NCI-H69 (cell line): ENCODE measurements around the gene PDILT.

ENCODE experiments used
- DNase-seq: peaks from one replicate; lab custom pipeline; 2025; lab: John Stamatoyannopoulos, UW

The PDILT gene

DNA sequence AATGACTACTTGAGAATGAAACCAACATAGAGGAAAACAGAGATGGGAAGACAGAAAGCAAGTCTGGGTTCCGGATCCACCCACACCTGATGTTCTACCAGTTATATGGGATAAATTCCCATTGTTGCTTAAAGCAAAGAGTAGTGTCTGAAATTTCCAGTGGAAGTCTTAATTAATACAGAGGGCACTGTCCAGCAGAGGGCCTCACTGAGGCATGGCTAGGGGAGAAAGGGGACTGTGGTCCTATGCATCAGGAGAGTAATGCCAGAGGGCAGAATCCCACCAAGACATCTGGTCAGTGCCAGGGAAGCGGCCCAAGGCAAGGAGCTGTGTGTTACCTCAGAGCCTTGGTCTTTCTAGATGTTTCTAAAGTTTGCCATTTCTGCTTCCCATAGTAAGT, 44.5 kb downstream of the PDILT start:
- DNase-seq = no peak

DNA sequence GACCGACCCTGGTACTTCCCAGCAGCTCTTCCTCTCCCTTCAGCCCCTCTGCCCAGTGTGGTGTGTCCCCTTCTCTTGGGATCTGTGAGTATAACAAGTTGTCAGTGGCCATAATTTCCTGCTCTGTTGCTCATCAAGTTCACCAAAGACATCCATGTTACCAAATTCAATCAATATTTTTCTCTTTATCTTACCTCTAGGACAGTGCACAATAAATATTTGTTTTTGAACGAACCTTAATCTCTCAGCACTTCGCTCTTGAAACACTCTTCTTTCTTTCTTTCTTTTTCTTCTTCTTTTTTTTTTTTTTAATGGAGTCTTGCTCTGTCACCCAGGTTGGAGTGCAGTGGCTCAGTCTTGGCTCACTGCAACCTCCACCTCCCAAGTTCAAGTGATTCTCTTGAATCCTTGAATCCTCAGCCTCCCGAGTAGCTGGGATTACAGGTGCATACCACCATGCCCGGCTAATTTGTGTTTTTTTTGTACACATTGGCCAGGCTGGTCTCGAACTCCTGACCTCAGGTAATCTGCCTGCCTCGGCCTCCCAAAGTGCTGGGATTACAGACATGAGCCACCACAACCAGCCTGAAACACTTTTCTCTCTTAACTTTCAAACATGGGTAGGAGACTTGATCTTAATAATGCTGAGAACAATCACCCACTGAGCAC, 49.3 kb downstream of the PDILT start:
- DNase-seq = no peak

DNA sequence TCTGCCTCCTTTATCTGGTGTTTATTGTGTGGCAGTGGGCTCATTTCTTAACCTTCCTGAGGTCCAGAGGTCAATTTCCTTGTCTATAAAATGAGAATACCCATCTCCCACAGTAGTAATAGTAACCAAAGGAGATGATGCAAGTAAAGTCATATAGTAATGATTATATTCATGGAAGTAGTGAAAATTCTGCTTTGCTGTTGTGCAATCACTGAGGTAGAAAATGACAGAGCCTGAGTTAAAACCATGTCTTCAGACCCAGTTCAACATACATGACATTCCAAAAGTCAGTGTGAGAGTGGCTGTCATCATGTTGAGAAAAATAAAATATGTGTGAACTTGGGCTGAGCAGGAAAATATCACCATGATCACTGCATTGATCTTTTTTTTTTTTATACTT, 51.2 kb downstream of the PDILT start:
- no peak for DNase-seq

DNA sequence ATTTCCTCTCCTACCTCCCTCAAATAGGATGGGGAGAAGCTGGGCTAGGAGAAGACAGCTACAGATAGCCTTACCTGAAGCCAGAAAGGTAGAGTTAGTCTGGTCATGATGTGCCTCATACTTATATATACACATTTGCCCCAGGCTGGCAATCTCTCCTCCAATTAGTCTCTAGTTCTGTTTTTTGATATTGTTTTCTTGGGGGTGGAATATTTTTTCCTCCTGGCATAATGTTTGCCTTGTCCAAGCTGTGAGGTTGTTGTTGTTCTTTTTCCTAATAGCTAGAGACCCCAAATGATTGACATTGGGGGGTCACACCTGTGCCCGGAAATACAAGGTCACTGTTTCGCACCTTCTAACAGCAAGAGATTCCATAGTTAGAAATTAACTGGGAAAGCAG, 51.9 kb downstream of the PDILT start, which contains the start of gene UMOD:
Gene UMOD (minus strand): TSS at position 101 of the 400 bp plus-strand sequence. CDS start 1,978 bp downstream, outside the sequence.
- no peak for DNase-seq

DNA sequence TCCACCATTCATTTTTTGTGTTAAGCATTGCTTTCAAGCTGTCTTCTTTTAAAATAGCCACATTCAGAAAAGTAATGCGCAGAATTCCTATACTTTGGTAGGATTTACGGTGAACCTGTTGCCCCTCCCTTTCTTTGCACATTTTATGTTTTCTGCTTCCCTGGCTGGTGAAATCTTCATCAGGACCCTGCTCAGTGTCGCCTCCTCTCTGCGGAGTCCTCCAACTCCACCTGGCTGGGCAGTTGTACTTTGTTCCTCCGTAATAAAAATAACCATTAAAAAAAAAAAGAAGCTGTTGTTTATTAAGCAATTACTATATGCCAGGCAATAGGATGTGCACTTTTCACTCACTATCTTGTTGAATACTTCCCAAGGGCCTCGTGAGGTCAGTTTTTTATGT, 54.9 kb downstream of the PDILT start:
- no peak for DNase-seq

DNA sequence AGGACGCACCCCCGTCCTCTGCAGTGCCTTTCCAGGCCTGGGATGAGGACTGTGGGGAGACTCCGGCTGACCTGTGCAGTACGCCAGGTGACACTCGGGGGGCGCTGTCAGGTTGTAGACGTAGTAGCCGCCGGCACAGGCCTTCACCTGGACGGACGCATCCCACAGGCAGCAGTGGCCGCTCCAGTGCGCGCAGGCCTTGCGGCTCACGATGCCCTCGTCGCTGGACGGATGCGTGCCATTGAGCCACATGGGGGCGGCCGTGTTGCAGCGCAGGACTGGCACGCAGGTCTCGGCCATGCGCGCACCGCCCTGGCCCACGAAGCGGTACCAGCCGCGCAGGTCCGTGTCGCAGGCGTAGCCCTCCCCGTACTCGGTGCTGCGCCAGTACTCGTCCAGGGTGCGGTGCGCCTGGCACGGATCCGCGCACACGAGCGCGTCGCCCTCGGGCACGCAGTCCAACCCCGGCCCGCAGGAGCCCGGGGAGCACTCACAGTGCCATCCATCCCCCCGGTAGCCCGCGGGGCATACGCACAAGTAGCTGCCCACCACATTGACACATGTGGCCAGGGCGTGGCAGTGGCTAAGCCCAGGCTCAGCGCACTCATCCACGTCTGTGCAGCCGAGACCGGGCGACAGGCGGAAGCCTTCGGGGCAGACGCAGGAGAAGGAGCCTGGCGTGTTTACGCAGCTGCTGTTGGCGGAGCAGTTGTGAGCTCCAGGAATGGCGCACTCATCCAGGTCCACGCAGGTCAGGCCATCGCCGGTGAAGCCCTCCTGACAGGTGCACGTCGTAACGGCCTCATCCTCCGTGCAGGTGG, 56.0 kb downstream of the PDILT start:
- peak; percentile 45 for DNase-seq

DNA sequence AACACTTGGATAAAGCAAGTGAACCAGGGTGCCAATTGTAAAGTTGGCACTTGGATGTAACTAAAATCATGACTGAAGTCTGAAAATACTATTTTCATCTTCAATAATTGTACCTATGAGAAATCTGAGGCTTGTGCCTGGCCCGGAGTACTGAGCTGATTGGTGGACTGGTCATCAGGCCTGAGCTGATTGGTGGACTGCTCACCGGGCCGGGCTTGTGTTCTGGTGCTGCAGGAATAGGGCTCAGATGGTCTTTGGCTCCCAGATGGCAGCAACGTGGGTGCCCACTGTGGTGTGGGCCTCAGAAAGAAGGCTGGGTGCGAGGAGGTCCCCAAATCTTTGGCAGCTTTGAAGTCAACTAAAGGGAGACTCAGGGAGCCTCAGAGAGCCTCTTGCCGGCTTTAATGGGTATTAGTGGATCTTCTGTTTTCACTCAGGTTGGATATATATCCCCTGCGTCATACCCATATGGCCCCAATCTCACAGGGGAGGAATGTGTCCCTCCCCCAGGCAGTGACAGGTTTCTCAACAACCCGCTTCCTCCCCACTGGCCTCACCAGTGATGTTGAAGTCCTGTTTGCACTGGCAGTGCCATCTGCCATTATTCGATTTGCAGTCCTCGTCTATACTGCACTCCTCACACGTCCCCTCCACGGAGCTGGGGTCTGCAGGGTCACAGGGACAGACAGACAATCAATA, 56.7 kb downstream of the PDILT start:
- no peak for DNase-seq

DNA sequence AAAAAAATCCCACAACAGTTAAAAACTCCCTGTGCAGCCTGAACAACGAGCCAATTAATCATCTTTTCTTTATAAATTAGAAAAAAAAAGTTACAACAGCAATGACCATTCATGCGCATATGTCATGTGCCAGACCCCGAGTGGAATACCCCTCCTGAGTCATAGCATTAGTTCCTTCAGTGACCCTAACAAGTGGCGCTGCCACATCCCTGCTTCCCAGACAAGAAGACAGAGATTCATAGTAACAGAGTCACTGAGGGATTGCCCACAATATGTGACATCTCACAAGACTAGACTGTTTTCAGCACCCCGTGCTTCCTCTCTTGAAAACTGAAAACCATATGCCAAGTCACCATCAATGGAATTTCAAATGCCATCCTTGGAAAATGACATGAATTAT, 59.9 kb downstream of the PDILT start:
- DNase-seq = no peak

DNA sequence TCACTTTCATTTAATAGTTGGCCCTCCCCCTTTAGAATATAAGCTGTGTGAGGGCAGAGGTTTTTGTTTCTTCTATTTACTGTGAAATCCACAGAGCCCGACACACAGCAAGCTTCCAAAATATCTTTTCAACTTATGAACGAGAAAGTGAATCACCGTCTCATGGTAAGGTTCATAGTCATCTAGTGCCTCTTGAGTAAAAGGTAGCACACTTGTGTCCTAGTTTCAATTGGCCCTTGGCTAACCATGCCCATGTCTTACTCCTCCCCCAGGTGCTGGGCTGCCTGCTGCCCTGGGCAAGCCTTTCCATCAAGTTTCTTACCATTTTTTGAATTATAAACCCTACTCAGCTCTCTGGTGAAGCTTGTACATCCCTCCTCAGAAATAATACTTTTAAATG, 64.8 kb downstream of the PDILT start:
- DNase-seq = no peak

DNA sequence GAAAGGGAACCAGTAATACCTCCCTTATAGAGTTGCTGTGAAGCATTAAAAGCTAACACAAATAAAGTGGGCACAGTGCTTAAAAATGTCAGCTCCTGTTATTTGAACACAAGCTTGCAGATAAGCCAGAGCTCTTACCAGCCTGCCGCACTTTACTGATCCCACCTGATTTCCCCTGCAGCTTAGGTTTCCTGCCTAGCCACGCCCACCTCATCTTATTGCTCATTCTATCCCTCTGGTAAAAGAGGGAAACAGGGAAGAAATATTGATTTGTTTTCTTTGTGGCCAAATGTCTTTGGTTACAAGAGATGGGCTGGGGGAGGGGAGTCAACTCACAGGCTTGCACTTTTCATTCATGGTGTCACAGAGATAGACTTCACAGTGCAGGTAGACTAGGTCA, 67.6 kb downstream of the PDILT start:
- no peak for DNase-seq

DNA sequence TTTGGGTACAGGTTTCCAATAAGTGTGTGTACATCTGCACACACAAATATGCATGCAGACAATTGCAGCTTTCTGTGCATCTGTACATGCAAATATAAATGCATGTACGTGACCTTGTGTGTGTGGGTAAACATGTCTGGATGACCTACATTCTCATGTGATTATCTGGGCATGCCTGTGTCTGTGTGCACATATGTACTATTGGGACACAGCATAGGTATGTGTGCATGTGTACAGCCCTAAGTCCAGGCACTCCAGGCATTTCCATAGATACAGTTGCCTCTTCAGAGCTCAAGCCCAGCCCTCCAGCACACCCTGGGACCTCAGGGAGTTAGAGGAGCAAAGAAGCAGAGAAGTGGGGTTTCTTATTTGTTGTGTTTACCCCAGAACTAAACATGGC, 70.1 kb downstream of the PDILT start:
- DNase-seq = no peak

DNA sequence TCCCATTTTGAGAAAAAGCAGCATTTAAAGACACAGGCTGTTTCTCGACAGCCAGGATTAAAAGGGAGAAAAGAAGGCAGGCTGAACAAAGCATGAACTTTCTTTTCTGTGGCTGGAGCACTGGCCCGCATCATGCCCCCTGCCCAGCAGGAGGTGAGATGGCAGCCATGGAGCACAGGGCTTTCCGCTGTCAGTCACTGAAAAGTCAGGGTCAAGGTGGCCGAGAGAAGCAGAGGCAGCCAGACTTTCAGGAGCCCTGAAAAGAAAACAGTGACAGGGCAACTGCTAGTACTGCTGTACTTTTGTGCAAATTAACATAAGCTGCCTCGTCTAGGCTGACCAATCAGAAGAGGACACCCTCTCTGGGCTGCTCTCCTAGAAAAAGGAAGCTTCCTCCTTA, 71.4 kb downstream of the PDILT start:
- no peak for DNase-seq

DNA sequence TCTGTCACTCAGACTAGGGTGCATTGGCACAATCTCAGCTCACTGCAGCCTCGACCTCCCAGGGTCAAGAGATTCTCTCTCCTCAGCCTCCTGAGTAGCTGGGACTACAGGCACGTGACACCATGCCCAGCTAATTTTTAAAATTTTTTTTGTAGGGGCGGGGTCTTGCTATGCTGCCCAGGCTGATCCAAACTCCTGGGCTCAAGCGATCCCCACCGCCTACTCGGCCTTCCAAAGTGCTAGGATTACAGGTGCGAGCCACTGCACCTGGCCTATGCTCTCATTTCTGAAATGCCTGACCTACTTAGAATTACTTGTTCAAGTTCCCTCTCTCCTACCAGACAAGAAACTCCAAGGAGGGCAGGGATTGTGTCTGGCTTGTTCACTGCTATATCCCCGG, 72.1 kb downstream of the PDILT start:
- no peak for DNase-seq

DNA sequence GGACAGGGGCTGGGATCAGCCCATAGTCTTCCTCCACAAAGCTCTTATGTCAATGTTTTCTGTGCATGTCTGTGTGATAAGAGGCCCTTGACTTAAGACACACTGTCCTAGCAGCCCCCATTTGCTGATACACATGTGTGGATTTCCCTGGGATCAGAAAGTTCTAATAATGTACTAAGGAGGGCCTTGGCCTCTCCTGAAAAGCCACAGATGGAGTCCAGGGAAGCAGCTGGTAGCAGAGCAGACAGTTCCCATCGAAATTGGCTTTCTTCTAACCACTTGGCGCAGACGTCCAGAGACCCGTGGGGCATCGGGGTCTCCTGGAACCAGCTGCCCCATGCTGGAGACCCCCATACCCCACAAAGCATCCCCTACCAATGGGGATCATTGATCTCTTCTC, 72.9 kb downstream of the PDILT start:
- no peak for DNase-seq

DNA sequence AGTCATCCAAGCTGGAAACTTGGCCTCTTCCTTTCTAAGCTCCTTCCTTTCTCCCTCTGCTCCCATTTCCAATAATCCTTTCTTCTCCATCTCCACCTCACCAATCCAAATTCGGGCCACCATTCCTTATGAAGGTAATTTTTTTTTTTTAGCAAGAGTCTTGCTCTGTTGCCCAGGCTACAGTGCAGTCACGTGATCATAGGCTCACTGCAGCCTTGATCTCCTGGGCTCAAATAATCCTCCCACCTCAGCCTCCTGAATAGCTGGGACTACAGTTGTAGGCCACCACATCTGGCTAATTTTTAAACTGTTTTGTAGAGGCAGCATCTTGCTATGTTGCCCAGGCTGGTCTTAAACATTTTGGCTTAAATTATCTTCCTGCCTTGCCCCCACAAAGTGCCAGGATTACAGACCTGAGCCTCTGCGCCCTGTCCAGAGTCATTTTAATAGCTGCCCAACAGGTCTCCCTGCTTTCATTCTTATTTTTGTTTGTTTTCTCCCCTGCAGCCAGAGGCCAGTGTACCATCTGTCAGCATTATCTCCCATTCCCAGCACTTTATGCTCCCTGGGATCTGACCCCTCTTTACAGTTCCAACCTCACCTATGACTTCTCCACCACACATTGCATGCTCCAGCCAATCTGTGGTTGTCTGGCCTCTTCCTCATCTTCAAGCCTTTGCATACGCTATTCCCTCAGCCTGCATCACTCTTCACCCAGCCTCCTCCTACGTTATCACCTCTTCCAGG, 75.0 kb downstream of the PDILT start:
- no peak for DNase-seq

DNA sequence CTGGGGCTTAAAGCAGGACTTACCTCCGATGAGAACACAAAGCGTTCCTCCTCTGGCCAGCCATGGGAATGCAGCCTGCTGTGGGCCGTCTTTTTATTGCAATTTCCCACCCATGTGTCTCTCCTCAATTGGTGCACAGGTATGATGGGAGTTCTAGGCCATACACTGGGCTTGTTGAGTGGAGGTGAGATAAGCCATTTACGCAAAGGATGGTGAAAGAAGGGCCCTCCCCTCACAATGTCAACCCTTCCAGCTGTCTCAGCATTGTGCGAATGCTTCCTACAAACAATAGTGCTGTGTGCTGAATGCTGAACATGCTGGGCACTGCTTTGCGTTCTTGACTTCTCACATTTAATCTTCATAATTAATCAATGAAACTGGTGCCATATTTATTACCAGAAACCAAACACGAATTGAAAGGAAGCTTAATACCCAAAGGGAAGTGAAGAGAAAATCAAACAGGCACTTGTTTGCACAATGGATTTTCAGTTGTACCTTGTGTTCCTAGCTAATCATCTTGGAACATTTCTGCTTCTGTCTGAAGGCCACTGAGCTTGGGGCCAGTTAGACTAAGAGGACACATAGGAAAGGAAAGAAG, 77.0 kb downstream of the PDILT start, which contains the start of gene GP2:
Gene GP2 (minus strand): TSS at position 70 of the 598 bp plus-strand sequence. CDS start 1,082 bp downstream, outside the sequence.
- peak; percentile 34 for DNase-seq

DNA sequence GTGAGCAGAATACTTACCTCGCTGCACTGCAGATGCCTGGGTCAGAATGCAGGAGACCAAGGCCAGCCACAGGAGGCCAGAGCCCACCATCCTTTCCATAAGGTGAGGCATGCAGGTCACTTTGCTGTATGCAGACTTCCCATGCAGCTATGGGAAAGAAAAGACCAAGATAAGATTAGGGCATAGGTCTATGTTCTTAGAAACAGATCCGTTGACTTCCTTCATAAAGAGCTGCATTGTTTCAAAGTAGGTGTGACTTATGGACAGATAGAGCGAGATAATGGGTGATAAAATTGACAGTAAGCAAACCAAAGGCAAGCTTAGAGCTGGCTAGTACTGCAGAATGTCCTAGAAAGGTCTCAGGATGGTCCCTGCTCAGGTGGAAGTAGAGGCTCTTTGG, 78.2 kb downstream of the PDILT start:
- DNase-seq = no peak

DNA sequence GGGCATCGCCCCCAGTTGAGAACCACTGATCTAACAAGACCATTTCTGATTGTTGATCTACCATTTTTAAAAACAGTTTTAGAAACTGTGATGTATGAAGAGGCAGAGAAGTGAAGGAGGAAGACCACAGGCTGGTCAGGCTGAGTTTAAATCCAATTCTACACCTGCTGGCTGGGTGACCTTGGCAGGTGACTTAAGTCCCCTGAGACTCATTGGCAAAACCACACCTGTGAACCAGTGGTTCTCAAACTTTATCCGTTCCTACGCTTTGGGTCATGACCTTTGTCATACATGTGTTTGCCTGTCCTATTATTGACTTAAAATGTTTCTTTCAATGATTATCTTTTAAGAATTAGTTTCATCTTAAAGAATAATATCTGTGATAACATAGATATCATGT, 79.5 kb downstream of the PDILT start:
- no peak for DNase-seq

DNA sequence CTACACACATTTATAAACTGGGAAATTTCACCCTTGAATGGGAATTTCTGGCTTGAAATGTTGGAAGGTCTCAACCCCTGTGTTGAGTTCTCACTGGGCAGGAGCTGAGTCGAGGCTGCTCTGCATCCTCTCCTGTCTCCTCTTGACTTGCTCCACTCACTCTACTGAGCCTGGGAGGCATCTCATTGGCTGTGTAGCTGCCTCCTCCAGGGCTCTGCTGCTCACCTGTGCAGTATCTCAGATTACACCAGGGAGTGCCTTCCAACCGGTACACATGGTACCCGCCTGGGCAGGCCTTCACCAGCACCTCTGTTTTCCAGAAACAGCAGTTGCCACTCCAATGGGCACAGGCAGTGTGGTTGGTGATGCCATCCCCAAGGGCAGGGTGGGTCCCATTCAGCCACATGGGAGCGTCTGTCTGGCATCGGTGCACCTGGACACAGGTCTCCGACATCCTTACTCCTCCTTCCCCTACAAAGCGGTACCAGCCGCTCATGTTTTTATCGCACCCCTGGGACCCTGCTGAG, 80.9 kb downstream of the PDILT start:
- peak; percentile 36 for DNase-seq

DNA sequence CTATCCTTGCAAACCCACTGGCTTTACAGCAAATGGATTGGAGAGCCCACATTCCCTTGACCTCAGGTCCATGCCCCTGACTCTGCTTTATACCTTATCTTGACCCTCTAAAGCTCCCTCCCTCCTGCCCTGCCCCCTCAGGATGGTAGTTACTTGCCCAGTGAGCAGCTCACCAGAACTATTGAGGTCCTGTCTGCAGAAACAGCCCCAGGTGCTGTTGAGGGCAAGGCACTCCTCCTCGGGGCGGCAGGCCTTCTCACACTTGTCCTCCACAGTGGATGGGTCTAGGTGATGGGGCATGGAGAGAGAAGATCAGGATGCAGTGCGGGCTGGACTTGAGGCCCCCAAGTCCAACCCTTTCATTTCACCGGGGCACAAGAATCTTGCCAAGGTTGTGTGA, 81.8 kb downstream of the PDILT start:
- DNase-seq = no peak

DNA sequence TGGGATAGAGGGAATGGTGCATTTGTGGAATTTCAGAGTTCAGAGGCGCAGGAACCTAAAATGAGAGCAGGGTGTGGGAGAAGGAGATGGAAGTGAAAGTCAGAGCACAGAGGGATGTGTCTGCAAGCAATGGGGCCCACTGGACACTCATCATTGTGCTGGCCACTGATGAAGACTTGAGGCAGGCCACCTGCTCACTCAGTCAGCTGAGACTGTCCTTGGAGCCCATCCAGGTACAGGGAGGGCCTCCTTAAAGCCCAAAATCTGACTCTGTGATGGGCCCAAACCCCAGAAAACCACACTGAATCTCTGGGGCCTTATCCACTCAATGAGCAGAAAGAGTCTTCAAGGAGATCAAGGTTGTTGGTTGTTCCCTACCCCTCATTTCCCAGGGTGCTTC, 82.9 kb downstream of the PDILT start:
- DNase-seq = no peak
